Measurements from ENCODE around the gene SYNDIG1. TPM values are rescaled to one million over a fixed set of nuclear protein-coding genes. Genes with fewer than 3 reads are reported as not detected.

The SYNDIG1 gene
- total and polyA plus RNA-seq, 9 of the 15 experiments (the other 6 are each of a cell fraction or from before 2014, with no cell fraction given), result not detected

- 0% methylated on average over 4 of the region's 6 CpGs for whole genome bisulfite sequencing (ENCODE audit: insufficient coverage, low coverage, missing lambda C conversion rate)
- no peak overlapping the region for H3K4me3 ChIP-seq
- FAIRE-seq, result no peak
- ChIA-PET POLR2A (no interaction called here), CTCF (ENCODE audit: low intra/inter-chr PET ratio) (no interaction called here)
- DNase-seq (ENCODE audit: extremely low read depth in 1 of 4, low spot score in 3 of 4), result no peak
- H3K9me3 ChIP-seq (replicated peaks; ENCODE audit: control insufficient read depth, insufficient read depth, low read depth, low read length), result no peaks in the 10 kb centered on the region
- no peaks in the 10 kb centered on the region for H3K79me2 ChIP-seq (ENCODE audit: control insufficient read depth, insufficient read depth, low read length)
- in situ Hi-C loops (cut with MboI) (no loop called here), intact Hi-C loops (cut with micrococcal nuclease) (no loop called here)
- no peak overlapping the region for H3K27ac ChIP-seq (ENCODE audit: extremely low read depth, low read depth, low read length)
- no TSS peak for BruUV-seq (replicated peaks)
- no peaks in the 10 kb centered on the region for H4K20me1 ChIP-seq (replicated peaks; ENCODE audit: control insufficient read depth, insufficient read depth, low read length)
- TF ChIP-seq POLR3G (IDR thresholded peaks at IDR 0.05; ENCODE audit: extremely low read depth, insufficient read length, insufficient replicate concordance), result no peak
- no peak for TF ChIP-seq SAFB2 (IDR thresholded peaks at IDR 0.05; ENCODE audit: borderline replicate concordance, low read depth, low read length, severe bottlenecking)
- no peak for TF ChIP-seq ATF7 (IDR thresholded peaks at IDR 0.05)
- no peak for TF ChIP-seq ZZZ3 (IDR thresholded peaks at IDR 0.05)
- H3K9ac ChIP-seq (ENCODE audit: insufficient read depth in 1 of 2, low read depth in 2 of 2, low read length in 2 of 2), result no peak overlapping the region
- no peak overlapping the region for H3K4me2 ChIP-seq (ENCODE audit: insufficient read depth, low read length)
- ATAC-seq, result no peak
- H3K9me1 ChIP-seq (ENCODE audit: control insufficient read depth, insufficient read depth, low read length), result no peaks in the 10 kb centered on the region
- no peak overlapping the region for H2AFZ ChIP-seq (ENCODE audit: low read depth, low read length)
- no peaks in the 10 kb centered on the region for H3K4me1 ChIP-seq (replicated peaks in 1 of 2; ENCODE audit: control insufficient read depth in 2 of 2, insufficient read depth in 2 of 2, low read length in 2 of 2)
- H3K36me3 ChIP-seq (ENCODE audit: control insufficient read depth, insufficient read depth, low read length), result no peaks in the 10 kb centered on the region
- H3K27me3 ChIP-seq (ENCODE audit: control insufficient read depth in 2 of 2, insufficient read depth in 2 of 2, low read length in 2 of 2), result no peaks in the 10 kb centered on the region; a peak in 1 of 5 replicates
Observed at GRCh38 chr20:24701027-24701426, 231.6 kb downstream of the SYNDIG1 start.

GRCh38 chr20:24701668-24702067 is 232.2 kb downstream of the SYNDIG1 start:
- no peak overlapping the region for H3K9ac ChIP-seq (ENCODE audit: insufficient read depth in 1 of 2, low read depth in 2 of 2, low read length in 2 of 2)
- H2AFZ ChIP-seq (ENCODE audit: low read depth, low read length), result no peak overlapping the region
- no peaks in the 10 kb centered on the region for H3K9me1 ChIP-seq (ENCODE audit: control insufficient read depth, insufficient read depth, low read length)
- 0% methylated on average over 6 of the region's 6 CpGs for WGBS (ENCODE audit: insufficient coverage, low coverage, missing lambda C conversion rate)
- FAIRE-seq (no peak), DNase-seq (ENCODE audit: extremely low read depth in 1 of 4, low spot score in 3 of 4) (no peak), ATAC-seq (no peak)
- no peak for TF ChIP-seq HMGN3 (IDR thresholded peaks at IDR 0.05; ENCODE audit: borderline replicate concordance, extremely low read depth, insufficient read length, low read depth, low read length)
- no peak for TF ChIP-seq VEZF1 (CRISPR knock-in tag; IDR thresholded peaks at IDR 0.05)
- H3K4me3 ChIP-seq, result no peak overlapping the region
- no TSS peak for BruUV-seq (replicated peaks)
- ChIA-PET POLR2A (no interaction called here), CTCF (ENCODE audit: low intra/inter-chr PET ratio) (no interaction called here)
- H3K27me3 ChIP-seq (ENCODE audit: control insufficient read depth in 2 of 2, insufficient read depth in 2 of 2, low read length in 2 of 2), result no peaks in the 10 kb centered on the region; a peak in 1 of 5 replicates
- H3K36me3 ChIP-seq (ENCODE audit: control insufficient read depth, insufficient read depth, low read length), result no peaks in the 10 kb centered on the region
- in situ Hi-C loops (cut with MboI) (no loop called here), intact Hi-C loops (cut with micrococcal nuclease) (no loop called here)
- no peaks in the 10 kb centered on the region for H3K79me2 ChIP-seq (ENCODE audit: control insufficient read depth, insufficient read depth, low read length)
- no peak overlapping the region for H3K27ac ChIP-seq (ENCODE audit: extremely low read depth, low read depth, low read length)
- H3K4me2 ChIP-seq (ENCODE audit: insufficient read depth, low read length), result no peak overlapping the region
- H3K4me1 ChIP-seq (replicated peaks in 1 of 2; ENCODE audit: control insufficient read depth in 2 of 2, insufficient read depth in 2 of 2, low read length in 2 of 2), result no peaks in the 10 kb centered on the region
- no peaks in the 10 kb centered on the region for H4K20me1 ChIP-seq (replicated peaks; ENCODE audit: control insufficient read depth, insufficient read depth, low read length)
- H3K9me3 ChIP-seq (replicated peaks; ENCODE audit: control insufficient read depth, insufficient read depth, low read depth, low read length), result no peaks in the 10 kb centered on the region
